Measurements from ENCODE around the gene TMEM208.

DNA sequence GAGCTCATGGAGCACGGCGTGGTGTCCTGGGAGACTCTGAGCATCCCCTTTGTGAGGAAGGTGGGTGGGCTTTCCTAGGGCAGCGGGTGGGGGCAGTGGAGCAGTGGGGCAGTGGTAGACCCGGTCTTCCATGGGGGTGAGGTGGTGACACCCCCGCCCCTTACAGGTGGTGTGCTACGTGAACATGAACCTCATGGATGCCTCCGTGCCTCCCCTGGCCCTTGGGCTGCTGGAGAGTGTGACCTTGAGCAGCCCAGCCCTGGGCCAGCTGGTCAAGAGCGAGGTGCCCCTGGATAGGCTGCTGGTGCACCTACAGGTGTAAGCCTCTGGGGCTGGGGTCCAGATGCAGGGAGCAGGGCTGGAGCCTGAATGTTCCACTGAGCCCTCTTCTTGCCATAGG is 26.4 kb upstream of the TMEM208 start:
- TF ChIP-seq, protein P1, sequence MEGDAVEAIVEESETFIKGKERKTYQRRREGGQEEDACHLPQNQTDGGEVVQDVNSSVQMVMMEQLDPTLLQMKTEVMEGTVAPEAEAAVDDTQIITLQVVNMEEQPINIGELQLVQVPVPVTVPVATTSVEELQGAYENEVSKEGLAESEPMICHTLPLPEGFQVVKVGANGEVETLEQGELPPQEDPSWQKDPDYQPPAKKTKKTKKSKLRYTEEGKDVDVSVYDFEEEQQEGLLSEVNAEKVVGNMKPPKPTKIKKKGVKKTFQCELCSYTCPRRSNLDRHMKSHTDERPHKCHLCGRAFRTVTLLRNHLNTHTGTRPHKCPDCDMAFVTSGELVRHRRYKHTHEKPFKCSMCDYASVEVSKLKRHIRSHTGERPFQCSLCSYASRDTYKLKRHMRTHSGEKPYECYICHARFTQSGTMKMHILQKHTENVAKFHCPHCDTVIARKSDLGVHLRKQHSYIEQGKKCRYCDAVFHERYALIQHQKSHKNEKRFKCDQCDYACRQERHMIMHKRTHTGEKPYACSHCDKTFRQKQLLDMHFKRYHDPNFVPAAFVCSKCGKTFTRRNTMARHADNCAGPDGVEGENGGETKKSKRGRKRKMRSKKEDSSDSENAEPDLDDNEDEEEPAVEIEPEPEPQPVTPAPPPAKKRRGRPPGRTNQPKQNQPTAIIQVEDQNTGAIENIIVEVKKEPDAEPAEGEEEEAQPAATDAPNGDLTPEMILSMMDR (IDR thresholded peaks at IDR 0.05; ENCODE audit: low read depth, low read length, missing input control) = no peak
- TF ChIP-seq, protein P2, sequence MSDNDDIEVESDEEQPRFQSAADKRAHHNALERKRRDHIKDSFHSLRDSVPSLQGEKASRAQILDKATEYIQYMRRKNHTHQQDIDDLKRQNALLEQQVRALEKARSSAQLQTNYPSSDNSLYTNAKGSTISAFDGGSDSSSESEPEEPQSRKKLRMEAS (IDR thresholded peaks at IDR 0.05) = no peak
- no peak for TF ChIP-seq RAD21 (IDR thresholded peaks at IDR 0.05)
- TF ChIP-seq JUND (IDR thresholded peaks at IDR 0.05) = no peak
